Left lung (tissue), 10 donors: ENCODE results near the gene ACTR3. TPM values are rescaled to one million over a fixed set of nuclear protein-coding genes. Genes with fewer than 3 reads are reported as not detected.

ENCODE experiments used
- ATAC-seq: fragments of 200-7000 bp; cut with Tn5 transposase; one replicate; pipeline ENCODE4 v1.9.1; 2020; ENCODE audit warnings: moderate library complexity
- DNase-seq, 4 donors: peaks; one replicate each; pipeline ENCODE4 v3.0.0-alpha.2; 2013 to 2020
- H3K27ac ChIP-seq, 2 donors: fragments of 200-600 bp; sonication (generic) in 1 of 2; one replicate each; pipeline versions ENCODE4 v1.5.0 to v1.8.0; 2020 to 2021
- H3K27me3 ChIP-seq, 2 donors: fragments of 200-600 bp; sonication (generic) in 1 of 2; one replicate each; pipeline versions ENCODE4 v1.5.0 to v1.8.0; 2020 to 2021
- H3K36me3 ChIP-seq, 2 donors: fragments of 200-600 bp; sonication (generic) in 1 of 2; one replicate each; pipeline versions ENCODE4 v1.5.0 to v1.8.0; 2020 to 2021
- H3K4me1 ChIP-seq, 2 donors: fragments of 200-600 bp; one replicate each; pipeline ENCODE4 v1.8.0; 2021
- H3K4me3 ChIP-seq, 2 donors: fragments of 200-600 bp; sonication (generic) in 1 of 2; one replicate each; pipeline versions ENCODE4 v1.5.0 to v1.8.0; 2020 to 2021; ENCODE audit warnings: mild to moderate bottlenecking in 1 of 2
- H3K9me3 ChIP-seq, 2 donors: fragments of 200-600 bp; sonication (generic) in 1 of 2; one replicate each; pipeline versions ENCODE4 v1.5.0 to v1.8.0; 2020 to 2021
- intact Hi-C, 2 donors: fragments of 100-400 bp; cut with DNase I; formaldehyde crosslinking; loops; one replicate each; pipeline versions ENCODE4 v1.11.2 to v1.14.2; 2022
- polyA plus RNA-seq, 6 donors: library from polyadenylated mRNA; unstranded; fragments of 120-200 nt; gene quantifications; one replicate each; pipeline ENCODE4 v1.2.1, GENCODE V29; 2013; ENCODE audit not compliant: insufficient read length in 6 of 6
- total RNA-seq, 2 donors: library from RNA; stranded (reverse); fragmentation: NEBNext Ultra II Directional; extraction: Animal tissue kit (Norgen Biotek cat#: 25700); gene quantifications; one replicate each; pipeline ENCODE4 v1.2.1, GENCODE V29; 2021
- TF ChIP-seq, protein P1 (sequence below), 2 donors: fragments of 200-600 bp; sonication (generic) in 1 of 2; IDR thresholded peaks; one replicate each; pipeline versions ENCODE4 v1.5.0 to v1.8.0; 2021; ENCODE audit warnings: antibody characterized with exemption in 2 of 2
- donor health status: DM: no; HTN: yes; CAD: no.
- donor health status: DM: no; HTN: no; CAD: no.

ACTR3 gene
- total and polyA plus RNA-seq, 8 donors: 151 to 324 (median 161) TPM

DNA sequence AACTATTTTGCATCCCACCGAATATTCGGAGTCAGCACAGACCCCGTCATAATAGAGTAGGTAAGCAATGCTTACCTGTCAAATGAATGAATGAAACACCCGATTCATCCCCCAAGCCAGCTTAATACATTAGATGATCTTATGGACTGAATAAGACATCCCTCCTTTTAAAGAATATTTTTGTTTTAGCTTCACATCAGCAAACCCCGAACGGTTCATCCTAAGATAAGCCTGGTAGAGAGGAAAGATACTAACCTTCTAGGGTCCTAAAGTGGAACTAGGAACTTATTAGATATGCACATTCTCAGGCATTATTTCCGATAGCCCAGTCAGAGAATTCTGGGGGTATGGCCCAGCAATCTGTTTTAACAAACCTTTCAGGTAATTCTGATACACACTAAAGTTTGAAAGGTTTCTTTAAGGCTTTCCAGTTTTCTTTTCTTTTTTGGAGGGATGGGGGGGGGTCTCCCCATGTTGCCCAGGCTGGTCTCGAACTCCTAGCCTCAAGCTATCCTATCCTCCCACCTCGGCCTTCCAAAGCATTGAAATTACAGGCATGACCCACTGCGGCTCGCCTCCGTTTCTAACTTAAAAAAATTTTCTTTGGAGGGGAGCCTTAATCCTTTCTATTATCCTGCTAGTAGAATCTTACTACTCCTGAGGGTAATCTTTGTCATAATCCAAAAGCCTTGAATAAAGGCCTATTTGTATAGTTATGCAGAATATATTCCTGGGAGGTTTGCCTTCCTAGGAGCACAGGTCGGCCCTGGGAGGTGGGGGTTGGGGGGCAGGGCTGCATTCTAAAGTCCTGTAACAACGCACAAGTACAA is 1.0 kb upstream of the ACTR3 start:
- DNase-seq (no peak), ATAC-seq (no peak)
- intact Hi-C loops: no loop called here
- no peaks in the 10 kb centered on the region for H3K9me3 ChIP-seq
- H3K27ac ChIP-seq: peak overlapping the region; percentile 94 to 100
- peak overlapping the region; percentile 57 to 99 for H3K4me3 ChIP-seq
- H3K27me3 ChIP-seq: no peaks in the 10 kb centered on the region
- peaks cover 0 to 9% of the 10 kb centered on the region in 2 donors for H3K36me3 ChIP-seq
- TF ChIP-seq, protein P1, sequence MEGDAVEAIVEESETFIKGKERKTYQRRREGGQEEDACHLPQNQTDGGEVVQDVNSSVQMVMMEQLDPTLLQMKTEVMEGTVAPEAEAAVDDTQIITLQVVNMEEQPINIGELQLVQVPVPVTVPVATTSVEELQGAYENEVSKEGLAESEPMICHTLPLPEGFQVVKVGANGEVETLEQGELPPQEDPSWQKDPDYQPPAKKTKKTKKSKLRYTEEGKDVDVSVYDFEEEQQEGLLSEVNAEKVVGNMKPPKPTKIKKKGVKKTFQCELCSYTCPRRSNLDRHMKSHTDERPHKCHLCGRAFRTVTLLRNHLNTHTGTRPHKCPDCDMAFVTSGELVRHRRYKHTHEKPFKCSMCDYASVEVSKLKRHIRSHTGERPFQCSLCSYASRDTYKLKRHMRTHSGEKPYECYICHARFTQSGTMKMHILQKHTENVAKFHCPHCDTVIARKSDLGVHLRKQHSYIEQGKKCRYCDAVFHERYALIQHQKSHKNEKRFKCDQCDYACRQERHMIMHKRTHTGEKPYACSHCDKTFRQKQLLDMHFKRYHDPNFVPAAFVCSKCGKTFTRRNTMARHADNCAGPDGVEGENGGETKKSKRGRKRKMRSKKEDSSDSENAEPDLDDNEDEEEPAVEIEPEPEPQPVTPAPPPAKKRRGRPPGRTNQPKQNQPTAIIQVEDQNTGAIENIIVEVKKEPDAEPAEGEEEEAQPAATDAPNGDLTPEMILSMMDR (IDR thresholded peaks at IDR 0.05): no peak
- peaks cover 36 to 64% of the 10 kb centered on the region in 2 donors for H3K4me1 ChIP-seq

DNA sequence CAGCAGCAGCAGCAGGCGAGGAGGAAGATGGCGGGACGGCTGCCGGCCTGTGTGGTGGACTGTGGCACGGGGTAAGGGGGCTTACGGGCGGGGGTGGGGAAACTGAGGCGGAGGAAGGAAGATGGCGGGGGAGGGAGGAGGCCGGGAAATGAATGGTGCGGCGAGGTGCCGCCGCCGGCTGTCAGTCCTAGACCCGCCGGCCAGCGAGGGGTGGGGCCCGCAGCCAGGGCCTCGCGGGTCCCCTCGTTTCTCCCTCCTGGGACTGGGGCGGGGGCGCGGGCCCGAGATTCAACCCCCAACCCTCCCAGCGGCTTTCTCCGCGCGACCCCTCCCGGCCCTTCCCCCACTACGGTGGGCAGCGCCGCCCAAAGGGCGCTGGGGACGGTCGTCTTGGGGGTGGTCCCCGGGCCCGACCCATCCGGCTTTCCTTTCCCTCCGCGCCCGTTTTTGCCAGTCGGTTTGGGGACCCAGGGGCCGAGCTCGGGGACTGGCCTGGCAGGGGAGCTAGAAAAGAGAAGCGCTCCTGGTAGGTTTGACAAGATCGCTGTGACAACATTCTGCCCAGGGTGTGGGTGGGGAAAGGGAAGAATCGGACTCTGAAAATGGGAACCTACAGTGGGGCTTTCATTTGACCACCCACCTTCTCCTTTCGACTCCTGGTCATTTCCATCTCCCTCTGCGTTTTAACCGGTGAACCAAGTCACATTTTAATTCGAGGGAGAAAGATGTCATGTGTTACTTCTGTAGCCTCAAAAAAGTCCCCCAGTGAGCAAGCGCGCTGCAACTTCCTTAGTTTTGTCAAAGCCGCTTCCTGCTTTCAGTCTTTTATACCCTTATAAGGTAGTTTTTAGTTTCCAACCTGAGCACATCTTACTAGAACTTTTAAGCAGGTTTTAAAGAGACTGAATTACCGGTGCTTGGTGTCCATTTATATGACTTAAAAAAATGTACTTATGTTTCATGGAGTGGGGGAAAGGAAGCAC is 655 bp downstream of the ACTR3 start:
- peak; percentile 57 to 86 (median 76) for DNase-seq
- Histone ChIP-seq H3K36me3 (peaks cover 0 to 9% of the 10 kb centered on the region in 2 donors), H3K27ac (peak overlapping the region; percentile 100), H3K4me1 (peaks cover 52 to 79% of the 10 kb centered on the region in 2 donors), H3K9me3 (no peaks in the 10 kb centered on the region), H3K27me3 (no peaks in the 10 kb centered on the region), H3K4me3 (peak overlapping the region; percentile 96 to 99)
- peak; percentile 38 for ATAC-seq
- TF ChIP-seq, protein P1 (IDR thresholded peaks at IDR 0.05): no peak
- intact Hi-C loops: no loop called here

DNA sequence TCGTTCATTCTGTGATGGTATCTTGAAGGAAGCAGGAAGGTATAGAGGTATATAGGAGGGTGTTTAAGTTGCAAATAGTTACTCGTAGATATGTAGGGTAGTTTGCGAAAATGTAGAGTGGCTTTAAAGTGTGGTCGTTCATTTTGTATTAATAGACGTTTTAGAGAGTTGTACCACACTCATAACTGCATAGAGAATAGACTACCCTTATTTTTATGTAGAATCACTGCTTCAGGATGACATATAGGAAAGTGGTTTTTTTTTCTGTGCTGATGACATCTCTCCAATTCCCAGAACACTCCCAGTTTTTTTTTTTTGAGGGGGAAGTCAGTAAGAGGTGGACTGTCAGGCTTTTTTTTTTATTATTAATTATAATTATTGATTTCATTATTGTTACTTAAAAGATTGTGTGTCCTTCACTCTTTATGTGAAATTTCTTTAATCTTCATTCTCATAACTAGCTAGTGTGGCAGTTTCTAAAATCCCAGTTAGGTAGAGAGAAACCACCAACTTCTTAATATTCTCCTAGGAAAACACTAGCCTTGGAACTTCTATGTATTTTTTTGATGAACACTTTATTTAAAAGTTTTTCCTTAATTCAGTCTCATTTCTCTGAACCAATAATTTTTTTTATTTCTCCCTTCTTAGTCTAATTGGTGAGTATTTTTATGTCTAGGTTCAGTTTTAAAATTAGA is 1.5 kb downstream of the ACTR3 start:
- Histone ChIP-seq H3K4me3 (peak overlapping the region; percentile 96 to 99), H3K9me3 (no peaks in the 10 kb centered on the region), H3K27ac (peak overlapping the region; percentile 100), H3K4me1 (peaks cover 57 to 79% of the 10 kb centered on the region in 2 donors), H3K27me3 (no peaks in the 10 kb centered on the region), H3K36me3 (peaks cover 0 to 9% of the 10 kb centered on the region in 2 donors)
- ATAC-seq (no peak), DNase-seq (no peak)
- TF ChIP-seq, protein P1 (IDR thresholded peaks at IDR 0.05): no peak
- intact Hi-C loops: no loop called here

DNA sequence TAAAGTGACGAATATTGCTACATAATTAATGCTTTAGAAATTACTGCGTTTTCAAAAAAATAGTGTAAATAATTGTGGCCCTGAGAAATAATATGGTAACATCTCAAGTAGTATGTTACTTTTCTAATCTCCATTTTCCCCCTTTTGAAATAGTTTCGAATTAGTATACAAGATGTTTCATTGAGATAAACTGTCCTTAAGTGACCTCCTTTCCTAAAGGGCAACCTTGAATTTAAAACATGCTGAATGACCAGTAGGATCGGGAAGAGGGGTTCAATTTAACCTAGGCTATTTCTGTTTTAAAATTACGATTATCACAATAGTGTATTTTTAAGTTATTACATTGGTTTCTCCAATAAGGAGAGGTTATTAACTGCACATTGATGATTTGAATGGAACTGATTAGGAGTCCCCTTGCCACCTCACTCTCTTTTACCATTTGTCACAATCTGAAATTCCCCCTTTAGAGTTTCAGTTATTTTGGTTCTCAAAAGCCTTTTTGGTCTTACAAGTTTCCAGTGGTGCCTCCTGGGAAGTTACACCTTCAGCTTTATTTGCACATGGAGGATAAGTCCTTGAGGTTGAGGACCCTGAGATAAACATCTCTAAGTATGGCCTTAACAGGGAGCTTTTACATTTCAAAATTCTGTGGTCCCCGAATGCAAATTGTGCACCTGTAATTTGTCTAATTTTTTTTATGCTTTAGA is 2.3 kb downstream of the ACTR3 start:
- DNase-seq (no peak), ATAC-seq (no peak)
- intact Hi-C loops: no loop called here
- H3K36me3 ChIP-seq: peaks cover 0 to 9% of the 10 kb centered on the region in 2 donors
- H3K27ac ChIP-seq: peak overlapping the region; percentile 9 to 100
- peak overlapping the region in 1 of 2 donors; percentile 99 for H3K4me3 ChIP-seq
- H3K27me3 ChIP-seq: no peaks in the 10 kb centered on the region
- TF ChIP-seq, protein P1 (IDR thresholded peaks at IDR 0.05): no peak
- H3K9me3 ChIP-seq: no peaks in the 10 kb centered on the region
- H3K4me1 ChIP-seq: peaks cover 57 to 79% of the 10 kb centered on the region in 2 donors
